ENCODE measurements around the gene TAAR8.
"Not testable (repeated sequence)": the region's sequence is repeated elsewhere in the genome, so short reads cannot be mapped to it uniquely, and the experiment has no call there.

The TAAR8 gene

GRCh38 chr6:132552372-132552771, at the start of gene TAAR8:
Gene TAAR8 (plus strand): TSS chr6:132552672. CDS start chr6:132552693, 21 bp downstream.
- DNase-seq: no peak

GRCh38 chr6:132504757-132505156, 47.7 kb upstream of the TAAR8 start:
- no peak for DNase-seq

GRCh38 chr6:132505158-132505557, 47.3 kb upstream of the TAAR8 start:
- no peak for DNase-seq

- DNase-seq: no peak
These were observed 46.0 kb upstream of the TAAR8 start for GRCh38 chr6:132506461-132506860.

GRCh38 chr6:132506869-132507808, 45.3 kb upstream of the TAAR8 start:
- DNase-seq: no peak

- DNase-seq: no peak
These were observed 41.2 kb upstream of the TAAR8 start for GRCh38 chr6:132511210-132511830.

GRCh38 chr6:132511831-132512220, 40.6 kb upstream of the TAAR8 start:
- DNase-seq: no peak

- DNase-seq: peak; percentile 91 to 92
These were observed 40.2 kb upstream of the TAAR8 start for GRCh38 chr6:132512342-132512637.

GRCh38 chr6:132512638-132513632, 39.5 kb upstream of the TAAR8 start, which contains the start of gene STX7:
Gene STX7 (minus strand): TSS chr6:132513116. CDS start chr6:132503530, 9,586 bp downstream.
- DNase-seq: peak; percentile 90

GRCh38 chr6:132513831-132514545, 38.5 kb upstream of the TAAR8 start:
- no peak for DNase-seq

- DNase-seq: no peak
These were observed 37.1 kb upstream of the TAAR8 start for GRCh38 chr6:132515386-132515785.

GRCh38 chr6:132520953-132521352, 31.5 kb upstream of the TAAR8 start:
- DNase-seq: no peak

- DNase-seq: no peak
These were observed 27.8 kb upstream of the TAAR8 start for GRCh38 chr6:132524646-132525045.

GRCh38 chr6:132525866-132526265, 26.6 kb upstream of the TAAR8 start:
- no peak for DNase-seq

- DNase-seq: no peak
These were observed 26.0 kb upstream of the TAAR8 start for GRCh38 chr6:132526461-132526860.

- DNase-seq: no peak
These were observed 24.7 kb upstream of the TAAR8 start for GRCh38 chr6:132527791-132528190.

GRCh38 chr6:132530293-132530974, 22.0 kb upstream of the TAAR8 start:
- peak; percentile 70 to 81 for DNase-seq

GRCh38 chr6:132534546-132534945, 17.9 kb upstream of the TAAR8 start:
- not testable (repeated sequence) for DNase-seq

GRCh38 chr6:132537145-132537544, 15.3 kb upstream of the TAAR8 start:
- DNase-seq: no peak

GRCh38 chr6:132537977-132538376, 14.5 kb upstream of the TAAR8 start, which contains the start of gene TAAR9:
Gene TAAR9 (plus strand): TSS chr6:132538277. CDS start chr6:132538290, 13 bp downstream.
- DNase-seq: no peak

GRCh38 chr6:132544826-132545225, 7.6 kb upstream of the TAAR8 start:
- DNase-seq: no peak

Data from Kasumi-1 (cell line).